LHCN-M2 (cell line): ENCODE data around the gene RAD51B. TPM values are rescaled to one million over a fixed set of nuclear protein-coding genes. Genes with fewer than 3 reads are reported as not detected.

ENCODE experiments used
- DNase-seq: peaks from one replicate; pipeline ENCODE4 v3.0.0-alpha.2; 2012; ENCODE audit warnings: low read depth
- total RNA-seq: library from RNA; depleted of rRNA; stranded (reverse); fragments of >200 nt; gene quantifications from 2 replicates; pipeline ENCODE4 v1.2.3, GENCODE V29; 2014

The RAD51B gene
- total RNA-seq, 1 experiment from 2014 or later = 14.5 TPM

DNA sequence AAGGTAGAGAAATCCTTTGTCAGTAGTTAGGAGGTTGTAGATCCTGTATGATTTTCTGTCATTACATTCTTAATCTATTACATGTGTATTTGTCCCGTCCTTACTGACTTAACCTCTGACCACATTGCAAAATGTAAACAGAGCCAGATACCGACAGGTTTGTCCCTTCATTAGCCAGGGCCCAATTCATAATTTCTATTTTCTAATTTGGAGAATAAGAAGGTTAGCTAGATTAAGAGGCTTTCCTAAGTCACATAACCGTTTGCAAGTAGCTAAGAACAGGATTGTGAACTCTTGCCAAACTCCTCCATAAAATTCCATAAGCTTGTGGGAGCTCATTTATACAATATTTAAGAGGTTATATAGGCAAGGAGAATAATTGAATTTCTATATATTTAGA is 352.6 kb downstream of the RAD51B start:
- DNase-seq = no peak

DNA sequence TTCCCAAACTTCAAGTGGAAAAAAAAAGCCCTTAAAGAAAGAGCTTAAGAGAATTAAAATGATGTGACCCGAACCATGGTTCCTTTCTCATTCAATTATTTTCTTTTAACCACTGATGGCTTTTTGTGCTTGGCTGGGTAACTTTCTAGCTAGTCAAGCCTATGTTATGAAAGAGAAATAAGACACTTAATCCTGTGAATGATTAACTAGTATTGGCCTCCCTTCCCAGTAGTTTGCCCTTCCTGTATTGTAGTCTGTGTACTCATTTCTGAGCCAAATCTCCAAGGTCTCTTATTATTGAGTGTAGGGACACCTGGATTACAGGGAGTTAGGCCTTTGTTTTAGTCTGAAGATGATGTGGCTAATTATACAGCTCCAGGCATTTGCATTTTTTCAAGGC is 353.0 kb downstream of the RAD51B start:
- no peak for DNase-seq

DNA sequence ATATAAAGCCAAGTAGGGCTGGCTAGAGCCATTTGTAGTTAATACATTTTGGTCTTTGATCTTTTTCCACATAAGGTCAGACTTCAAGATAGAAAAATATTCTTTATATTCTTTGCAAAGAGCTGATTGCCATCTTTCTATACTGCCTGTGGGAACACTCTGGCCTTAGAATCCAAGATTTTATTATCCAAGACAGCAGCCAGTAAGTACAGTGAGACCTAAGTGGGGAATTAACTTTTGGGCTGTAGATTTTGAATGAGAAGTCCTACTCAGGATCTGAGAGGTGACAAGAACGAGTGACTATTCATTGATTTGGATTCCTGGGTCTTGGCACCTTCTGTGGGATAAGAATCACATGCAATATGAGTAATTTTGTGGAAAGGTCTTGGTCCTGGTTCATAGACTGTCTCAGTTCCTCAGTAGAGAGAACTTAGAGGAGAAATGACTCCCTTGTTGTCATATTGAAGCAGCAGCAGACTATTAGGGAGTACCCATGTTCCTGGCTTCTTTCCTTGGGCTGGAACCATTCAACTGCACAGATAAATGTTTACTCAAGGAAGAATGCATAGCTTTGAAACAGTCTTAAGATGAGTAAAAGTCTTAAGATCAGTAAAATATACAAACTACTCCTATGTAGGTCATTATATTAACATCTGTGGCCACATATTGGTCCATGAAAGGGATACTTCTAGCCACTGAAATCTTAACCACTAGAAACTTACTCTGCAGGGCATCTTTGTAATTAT is 353.8 kb downstream of the RAD51B start:
- DNase-seq = no peak

DNA sequence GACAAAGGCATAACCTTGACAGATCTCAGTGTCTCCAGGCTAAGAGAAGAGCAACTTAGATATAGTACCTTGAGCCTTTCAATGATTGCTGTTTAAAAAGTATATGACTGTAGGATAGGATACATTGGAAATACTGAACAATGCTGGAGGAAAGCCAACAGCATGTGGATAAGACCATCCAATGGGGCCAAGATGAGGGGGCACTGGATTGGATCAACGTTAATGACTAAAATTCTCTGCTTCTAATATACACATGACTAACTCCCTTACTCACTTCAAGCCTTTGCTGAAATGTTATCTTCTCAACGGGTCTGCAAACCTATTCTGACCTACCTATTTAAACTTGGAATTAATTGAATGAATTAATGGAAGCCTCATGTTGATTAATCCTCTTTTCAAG is 354.9 kb downstream of the RAD51B start:
- no peak for DNase-seq

DNA sequence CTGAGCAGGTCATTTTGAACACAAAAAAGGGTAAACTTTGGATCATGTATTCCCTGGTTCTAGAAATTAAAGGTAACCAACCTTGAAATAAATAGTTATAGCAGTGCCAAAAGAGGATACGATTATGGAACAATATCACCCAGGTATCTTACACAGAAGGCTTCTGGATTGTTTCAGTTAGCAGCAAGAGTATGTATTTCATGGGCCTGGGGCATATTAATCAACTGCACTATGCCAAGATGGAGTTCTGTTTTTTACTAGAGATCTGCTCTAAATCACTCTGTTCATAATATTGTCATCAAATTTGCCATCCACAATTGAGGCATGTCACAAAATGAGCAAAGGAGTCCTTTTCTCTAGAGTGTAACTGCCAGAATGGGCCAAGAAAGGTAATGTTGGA is 357.1 kb downstream of the RAD51B start:
- no peak for DNase-seq

DNA sequence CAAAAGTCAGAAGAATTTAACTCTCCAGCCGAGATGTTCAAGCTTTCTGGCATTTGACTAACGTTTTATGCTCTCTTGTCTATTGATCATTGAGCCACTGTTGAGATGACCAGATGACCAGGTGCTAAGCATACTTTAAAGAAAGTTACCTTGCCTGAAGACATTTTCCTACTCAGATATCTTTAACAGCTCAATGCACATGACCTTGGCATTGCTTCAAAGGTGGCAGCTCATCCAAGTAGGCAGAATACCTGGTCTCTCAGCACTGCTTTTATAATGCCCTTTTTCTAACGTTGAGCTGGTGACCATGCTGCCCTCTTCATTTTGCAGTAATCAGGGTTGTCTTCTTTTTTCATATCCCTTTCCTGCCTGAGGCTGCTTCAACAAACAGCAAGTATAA is 358.1 kb downstream of the RAD51B start:
- no peak for DNase-seq

DNA sequence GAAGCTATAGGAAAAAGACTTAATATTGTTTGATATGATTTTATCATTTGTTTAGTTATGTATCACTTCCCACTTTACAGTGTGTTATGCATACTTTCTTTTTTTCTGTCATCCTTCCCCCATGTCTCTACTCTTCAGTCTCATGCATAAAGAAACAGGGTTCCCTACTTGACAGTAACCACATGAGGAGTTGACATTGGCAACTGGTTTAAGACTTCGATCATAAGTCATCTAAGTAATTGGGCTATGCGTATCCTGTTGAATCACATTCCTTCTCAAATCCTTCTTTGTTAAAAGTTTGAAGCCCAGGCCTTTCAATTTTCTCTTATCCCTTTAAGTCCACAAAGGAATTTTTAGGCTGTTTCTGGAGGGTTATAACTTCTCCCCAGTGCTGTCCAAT is 358.7 kb downstream of the RAD51B start:
- DNase-seq = no peak

DNA sequence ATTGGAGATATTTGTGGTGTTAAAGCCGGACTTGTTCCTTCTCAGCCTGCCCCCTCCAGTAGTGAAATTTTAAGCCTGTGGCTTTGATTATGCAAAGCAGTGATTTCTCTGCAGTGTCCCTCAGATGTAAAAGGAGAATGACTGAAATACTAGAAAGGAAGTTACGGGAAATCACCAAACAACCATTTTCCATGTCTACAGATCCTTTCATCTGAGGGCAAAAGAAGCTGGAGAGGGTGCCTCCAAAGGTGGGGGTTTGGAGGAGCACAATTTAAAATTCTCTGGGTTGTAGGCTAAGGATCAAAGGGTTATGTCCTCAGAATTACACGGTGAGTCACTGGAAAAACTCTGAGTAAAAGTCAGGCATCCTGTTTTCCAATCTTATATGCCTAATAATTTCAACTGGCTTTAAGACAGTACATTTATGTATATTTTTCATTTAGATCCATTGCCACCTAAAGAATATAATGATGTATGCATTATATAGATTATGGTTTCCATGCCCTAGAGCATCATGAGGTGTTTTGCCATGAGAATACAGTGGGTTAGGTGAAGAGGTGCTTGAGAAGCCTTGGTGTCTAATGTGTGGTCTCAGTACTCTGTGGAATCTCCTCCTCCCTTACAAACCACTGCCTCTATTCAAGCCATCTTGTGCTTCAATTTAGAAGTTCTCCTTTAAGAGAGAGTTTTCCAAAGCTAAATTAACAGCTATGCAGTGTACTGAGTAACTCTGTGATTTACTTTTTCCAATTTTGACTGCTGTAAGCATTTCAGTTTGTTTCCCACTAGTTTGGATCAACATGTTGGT is 362.1 kb downstream of the RAD51B start:
- peak; percentile 79 for DNase-seq

DNA sequence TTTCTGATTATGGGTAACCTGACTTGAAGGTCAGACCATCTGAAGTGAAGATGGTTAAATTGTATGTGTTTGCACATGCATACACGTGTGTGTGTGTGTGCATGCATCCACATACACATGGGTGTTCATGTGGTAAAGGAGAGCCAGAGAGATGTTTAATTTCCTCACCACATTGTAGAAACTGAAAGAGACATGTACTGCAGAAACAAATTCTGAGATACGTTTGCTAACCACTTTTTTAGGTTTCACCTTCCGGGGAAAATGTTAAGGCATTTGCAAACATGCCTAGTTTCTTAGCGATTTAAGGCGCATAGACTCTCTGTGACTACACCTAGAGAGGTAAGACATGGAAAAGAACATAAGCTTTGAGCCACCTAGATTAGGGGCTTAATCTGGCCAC is 362.9 kb downstream of the RAD51B start:
- no peak for DNase-seq

DNA sequence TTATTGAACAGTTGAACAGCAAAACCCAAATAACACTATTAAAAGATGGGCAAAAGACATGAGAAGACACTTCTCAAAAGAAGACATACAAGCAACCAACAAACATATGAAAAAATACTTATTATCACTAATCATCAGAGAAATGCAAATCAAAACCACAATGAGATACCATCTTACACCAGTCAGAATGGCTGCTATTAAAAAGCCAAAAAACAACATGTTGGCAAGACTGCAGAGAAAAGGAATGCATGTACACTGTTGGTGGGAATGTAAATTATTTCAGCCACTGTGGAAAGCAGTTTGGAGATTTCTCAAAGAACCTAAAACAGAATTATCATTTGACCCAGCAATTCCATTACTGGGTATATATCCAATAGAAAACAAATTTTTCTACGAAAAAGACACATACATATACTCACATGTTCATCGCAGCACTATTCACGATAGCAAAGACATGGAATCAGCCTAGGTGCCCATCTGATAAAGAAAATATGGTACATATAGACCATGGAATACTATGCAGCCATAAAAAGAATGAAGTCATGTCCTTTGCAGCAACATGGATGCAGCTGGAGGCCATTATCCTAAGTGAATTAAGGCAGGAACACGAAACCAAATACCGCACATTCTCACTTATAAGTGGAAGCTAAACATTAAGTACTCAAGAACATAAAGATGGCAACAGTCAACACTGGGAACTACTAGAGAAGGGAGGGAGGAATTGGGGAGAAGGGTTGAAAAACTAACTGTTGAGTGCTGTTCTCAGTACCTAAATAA is 367.1 kb downstream of the RAD51B start:
- peak; percentile 32 for DNase-seq

DNA sequence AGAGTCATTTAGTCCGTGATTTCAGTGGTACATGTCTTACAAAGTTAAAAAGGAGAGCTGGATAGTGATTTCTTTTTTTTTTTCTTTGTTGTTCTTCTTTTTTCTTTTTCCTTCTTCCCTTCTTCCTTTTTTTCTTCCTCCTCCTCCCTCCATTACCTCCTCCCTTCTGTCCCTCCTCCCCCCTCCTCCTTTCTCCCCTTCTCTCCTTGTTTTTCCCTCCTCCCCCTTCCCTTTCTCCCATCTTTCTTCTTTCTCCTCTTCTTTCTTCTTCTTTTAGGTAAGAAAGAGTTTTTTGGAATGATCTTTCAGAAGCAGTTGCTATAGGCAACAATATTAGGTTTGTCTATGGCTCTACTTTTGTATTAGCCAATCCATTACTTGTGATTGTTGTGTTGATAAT is 368.6 kb downstream of the RAD51B start:
- DNase-seq = no peak

DNA sequence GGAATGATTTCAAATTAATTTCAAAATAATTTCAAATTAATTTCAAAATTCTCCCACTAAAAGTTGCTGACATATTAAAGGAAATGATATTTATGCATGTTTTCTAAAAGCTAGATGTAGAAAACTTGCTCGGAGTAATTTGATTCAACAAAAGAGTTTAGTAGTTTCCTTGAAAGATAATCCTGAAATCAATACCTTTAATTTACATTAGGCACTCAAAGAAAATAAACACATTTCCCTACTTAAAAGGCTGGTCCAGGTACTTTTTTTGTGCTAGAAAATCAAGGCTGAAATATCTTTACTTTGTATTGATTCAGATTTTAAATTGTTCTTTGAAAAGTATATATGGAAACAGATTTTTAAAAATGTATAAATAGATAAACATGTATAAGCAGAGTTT is 370.5 kb downstream of the RAD51B start:
- no peak for DNase-seq

DNA sequence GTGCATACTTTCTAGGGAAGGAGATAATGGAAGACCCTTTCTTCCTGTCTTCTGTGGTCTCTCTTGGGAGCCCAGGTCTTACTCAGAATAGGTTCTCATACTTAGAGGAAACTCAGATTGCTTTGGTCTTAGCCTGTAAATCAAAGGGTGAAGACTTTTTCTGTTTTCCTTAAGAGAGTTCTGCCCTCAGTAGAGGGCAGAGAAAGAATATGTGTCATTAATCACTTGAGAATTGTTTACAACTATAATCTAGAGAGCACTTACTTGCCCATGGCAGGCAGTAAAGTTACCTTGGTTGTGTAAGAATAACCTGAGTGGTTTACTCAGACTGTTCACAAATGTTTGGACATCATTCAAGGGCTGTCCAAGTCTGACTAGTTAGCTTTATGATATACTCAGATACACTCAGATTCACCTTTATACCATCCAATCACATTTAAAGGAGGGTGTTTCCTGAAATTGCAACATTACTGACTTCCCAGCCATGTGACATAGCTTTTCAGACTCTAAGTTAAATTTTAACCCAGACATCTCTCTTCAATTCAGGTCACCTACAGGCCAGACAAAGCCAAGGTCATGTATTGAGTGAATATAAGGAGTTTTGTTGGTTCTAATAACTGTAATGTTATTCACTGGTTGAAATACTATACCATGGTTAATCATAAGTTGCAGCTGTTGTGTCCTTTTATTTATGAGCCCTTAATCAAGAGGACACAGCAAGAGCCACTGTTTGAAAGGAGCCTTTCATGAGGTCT is 372.2 kb downstream of the RAD51B start:
- DNase-seq = peak; percentile 88

DNA sequence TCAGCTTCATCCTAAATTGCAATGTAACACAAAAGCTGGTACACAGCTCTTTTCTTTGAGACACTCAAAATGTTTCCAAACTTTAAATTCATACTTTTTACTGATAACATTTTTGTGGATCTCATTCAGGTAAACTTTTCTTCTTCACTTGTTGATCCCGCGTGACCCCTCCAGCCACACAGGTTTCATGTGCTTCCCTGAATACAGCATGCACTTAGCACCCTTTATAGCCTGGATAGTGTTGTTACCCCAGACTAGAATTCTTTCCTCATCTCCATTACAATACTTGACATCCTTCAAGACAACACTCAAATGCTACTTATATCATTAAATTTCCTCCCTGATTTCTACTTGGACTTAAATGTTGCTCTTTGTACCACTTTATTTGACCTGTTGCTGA is 373.4 kb downstream of the RAD51B start:
- no peak for DNase-seq

DNA sequence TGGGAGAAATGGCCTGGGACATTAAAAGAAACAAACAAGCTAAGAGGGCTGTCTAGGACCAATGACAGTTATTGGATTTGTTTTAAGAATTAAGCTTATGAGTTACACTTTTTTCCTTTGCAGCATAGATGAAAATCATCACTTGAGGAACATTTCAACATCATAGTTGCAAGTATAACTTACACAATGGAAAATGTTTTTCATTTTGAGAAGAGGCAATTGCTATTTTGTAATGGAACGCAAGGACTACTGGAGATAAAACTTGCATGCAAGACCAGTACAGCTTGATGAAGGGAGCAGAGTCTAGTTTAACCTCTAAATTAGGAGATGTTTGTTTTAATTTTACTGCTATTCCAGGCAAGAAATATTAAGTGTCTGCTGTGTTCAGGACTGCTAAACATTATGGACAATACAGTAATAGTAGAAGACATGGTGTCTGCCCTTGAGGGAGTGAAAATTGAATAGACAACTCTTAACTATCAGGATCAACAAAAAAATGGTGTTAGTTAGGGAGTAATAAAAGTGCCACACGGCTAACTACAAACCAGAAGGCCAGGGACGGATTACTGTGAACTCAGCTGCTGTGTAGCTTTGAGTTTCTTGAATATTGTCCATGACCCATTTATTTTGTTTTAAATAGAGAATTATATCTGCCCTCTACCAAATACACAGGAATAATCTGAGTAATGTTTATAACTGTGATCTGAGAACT is 374.5 kb downstream of the RAD51B start:
- DNase-seq = no peak

DNA sequence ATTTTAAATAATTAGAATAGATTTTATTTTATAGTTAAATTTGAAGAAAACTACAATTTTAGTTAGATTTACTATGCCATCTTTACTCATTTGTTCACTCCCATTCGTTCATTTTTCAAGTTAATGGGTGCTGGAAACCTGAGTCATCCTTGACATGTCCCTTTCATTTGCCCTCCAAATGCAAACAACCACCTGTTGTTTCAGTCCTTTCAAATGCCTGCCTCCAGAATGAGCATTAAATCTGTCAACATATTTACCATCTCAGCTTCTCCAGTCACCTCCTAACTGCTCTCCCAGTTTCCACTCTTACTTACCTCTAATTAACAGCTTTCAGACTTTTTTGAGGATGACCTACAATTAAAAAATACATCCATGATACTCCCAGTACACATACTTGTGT is 375.5 kb downstream of the RAD51B start:
- peak; percentile 62 for DNase-seq

DNA sequence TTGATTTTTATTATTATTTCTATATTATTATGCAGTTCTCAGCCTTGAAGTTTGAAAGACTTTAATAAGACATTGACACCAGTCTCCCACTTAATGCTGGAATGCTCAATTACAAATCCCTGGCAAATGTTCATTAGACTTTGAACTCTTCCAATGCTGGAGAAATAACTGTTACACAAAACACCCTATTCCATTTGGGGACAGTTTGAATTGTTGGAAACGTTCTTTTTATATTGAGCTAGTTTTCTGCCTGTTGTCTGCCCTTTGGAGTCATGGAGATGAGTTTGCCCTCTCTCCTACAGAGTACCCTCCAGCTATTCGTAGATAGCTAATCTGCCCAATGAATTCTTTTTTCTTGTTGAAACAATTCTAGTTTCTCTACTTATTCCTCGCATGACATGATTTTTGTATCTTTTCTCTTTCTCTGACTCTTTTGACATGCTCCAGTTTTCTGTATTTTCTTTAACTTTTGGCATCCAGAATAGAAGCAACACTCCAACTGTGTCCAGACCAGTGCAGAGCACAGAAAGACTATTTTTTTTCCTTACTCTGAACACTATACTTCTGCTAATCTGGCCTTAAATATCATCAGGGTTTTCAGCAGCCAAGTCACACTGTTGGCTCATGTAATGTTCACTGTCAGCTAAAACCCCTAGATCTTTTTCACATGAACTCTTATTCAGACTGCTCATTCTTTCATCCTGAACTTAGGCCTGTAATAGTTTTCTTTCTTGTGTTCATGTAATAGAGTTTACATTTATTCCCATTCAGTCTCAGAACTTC is 379.3 kb downstream of the RAD51B start:
- DNase-seq = no peak

DNA sequence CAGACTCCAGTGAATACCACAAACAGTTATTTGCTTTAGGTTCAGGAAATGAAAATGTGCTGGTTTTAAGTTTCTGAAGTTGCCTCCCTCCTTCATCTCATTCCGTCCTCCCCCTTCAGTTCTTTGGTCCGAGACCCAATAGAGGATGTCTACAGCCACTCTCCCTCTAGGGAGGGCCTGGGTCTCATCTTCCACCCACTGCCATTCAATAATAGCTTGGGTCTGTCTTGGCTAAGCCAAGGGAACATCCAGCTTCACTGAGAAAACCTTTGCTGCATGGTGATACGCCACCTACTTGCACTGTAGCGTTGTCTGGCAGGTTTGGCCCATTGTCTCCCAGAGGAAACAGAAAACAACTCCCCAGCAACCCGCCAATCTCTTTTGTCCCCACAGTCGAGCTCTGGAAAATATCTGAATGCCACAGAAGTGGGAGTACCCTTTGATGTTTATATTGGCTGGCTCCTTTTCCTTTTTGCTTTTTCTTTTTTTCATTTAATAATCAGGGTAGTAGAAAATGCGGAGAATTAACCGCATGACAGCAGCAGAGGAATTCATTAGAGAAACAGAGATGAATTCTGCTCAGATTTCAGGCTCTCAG is 380.1 kb downstream of the RAD51B start:
- DNase-seq = no peak

DNA sequence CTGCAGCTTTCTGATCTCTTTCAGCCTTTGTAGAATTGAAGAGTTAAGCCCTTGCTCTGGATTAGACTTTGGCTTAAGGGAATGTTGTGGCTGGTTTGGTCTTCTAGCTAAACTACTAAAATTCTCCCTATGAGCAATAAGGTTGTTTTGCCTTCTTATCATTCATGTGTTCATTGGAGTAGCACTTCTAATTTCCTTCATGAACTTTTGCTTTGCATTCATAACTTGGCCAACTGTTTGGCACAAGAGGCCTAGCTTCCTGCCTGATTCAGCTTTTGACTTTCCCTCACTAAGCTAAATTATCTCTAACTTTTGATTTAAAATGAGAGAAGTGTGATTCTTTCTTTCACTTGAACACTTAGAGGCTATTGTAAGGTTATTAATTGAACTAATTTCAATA is 384.3 kb downstream of the RAD51B start:
- no peak for DNase-seq

DNA sequence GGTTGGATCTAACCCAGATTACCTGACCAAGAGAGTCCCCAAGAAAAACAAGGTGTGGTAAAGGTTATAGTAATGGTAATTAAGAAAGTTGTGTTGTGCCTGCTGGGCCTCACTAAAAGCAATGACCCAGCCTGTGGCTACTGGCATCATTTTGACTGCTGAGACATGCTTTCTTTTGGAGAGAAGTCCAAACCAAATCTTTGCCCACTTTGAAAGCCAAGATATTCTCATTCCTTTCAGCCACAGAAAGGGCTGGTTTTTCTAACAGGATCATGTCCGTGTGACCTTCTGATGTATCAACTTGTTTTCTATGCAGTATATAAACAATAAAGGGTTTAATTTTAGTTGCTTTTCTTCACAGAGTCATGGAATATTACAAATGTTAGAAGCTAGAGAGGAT is 388.6 kb downstream of the RAD51B start:
- DNase-seq = peak; percentile 47
